NCI-H1417 (cell line): Measurements from ENCODE around the gene TPRG1.

Experiments used
- DNase-seq, 3 experiments: peaks; one replicate each; lab custom pipeline; 2025; lab: John Stamatoyannopoulos, UW

TPRG1 gene

GRCh38 chr3:189232790-189233189 is 61.0 kb downstream of the TPRG1 start:
- peak in 1 of 3 experiments; percentile 35 for DNase-seq

- peak; percentile 58 to 85 (median 61) for DNase-seq
These were observed 61.6 kb downstream of the TPRG1 start for GRCh38 chr3:189233225-189233858.

GRCh38 chr3:189235214-189235613 is 63.4 kb downstream of the TPRG1 start:
- DNase-seq = no peak

- no peak for DNase-seq
These were observed 64.6 kb downstream of the TPRG1 start for GRCh38 chr3:189236352-189236751.

GRCh38 chr3:189237526-189237925 is 65.8 kb downstream of the TPRG1 start:
- DNase-seq = no peak

GRCh38 chr3:189238071-189238470 is 66.3 kb downstream of the TPRG1 start:
- no peak for DNase-seq

- no peak for DNase-seq
These were observed 67.8 kb downstream of the TPRG1 start for GRCh38 chr3:189239616-189240015.

- DNase-seq = peak in 2 of 3 experiments; percentile 28 to 67
These were observed 78.2 kb downstream of the TPRG1 start for GRCh38 chr3:189249987-189250386.

GRCh38 chr3:189258261-189258660 is 86.5 kb downstream of the TPRG1 start:
- no peak for DNase-seq

GRCh38 chr3:189260556-189261493 is 89.1 kb downstream of the TPRG1 start:
- DNase-seq = no peak

GRCh38 chr3:189262746-189263145 is 91.0 kb downstream of the TPRG1 start:
- no peak for DNase-seq

- DNase-seq = peak in 1 of 3 experiments; percentile 26
These were observed 96.3 kb downstream of the TPRG1 start for GRCh38 chr3:189267981-189268613.

- no peak for DNase-seq
These were observed 97.6 kb downstream of the TPRG1 start for GRCh38 chr3:189269365-189269764.

GRCh38 chr3:189270248-189270832 is 98.6 kb downstream of the TPRG1 start:
- DNase-seq = peak; percentile 58 to 86 (median 68)

GRCh38 chr3:189272500-189273119 is 100.8 kb downstream of the TPRG1 start:
- peak in 2 of 3 experiments; percentile 15 to 64 for DNase-seq

- DNase-seq = no peak
These were observed 102.0 kb downstream of the TPRG1 start for GRCh38 chr3:189273736-189274135.

- no peak for DNase-seq
These were observed 103.4 kb downstream of the TPRG1 start for GRCh38 chr3:189275182-189275581.

- no peak for DNase-seq
These were observed 104.1 kb downstream of the TPRG1 start for GRCh38 chr3:189275852-189276251.

- DNase-seq = no peak
These were observed 104.9 kb downstream of the TPRG1 start for GRCh38 chr3:189276444-189277219.

GRCh38 chr3:189277711-189278110 is 105.9 kb downstream of the TPRG1 start:
- no peak for DNase-seq

- no peak for DNase-seq
These were observed 106.5 kb downstream of the TPRG1 start for GRCh38 chr3:189278221-189278620.
